H1 (cell line): ENCODE data around the gene GPR143. TPM values are rescaled to one million over a fixed set of nuclear protein-coding genes. Genes with fewer than 3 reads are reported as not detected.

Experiments used
- CTCF ChIA-PET: fragments of 300-600 bp; sonication (Branson Sonifier 250); formaldehyde crosslinking; loops from one replicate; lab custom pipeline; 2021; ENCODE audit not compliant: partially characterized antibody; lab: Charles Lee
- POLR2A ChIA-PET: fragments of 300-600 bp; sonication (Branson Sonifier 250); formaldehyde crosslinking; loops from one replicate; lab custom pipeline; 2021; ENCODE audit warnings: inconsistent platforms; ENCODE audit not compliant: partially characterized antibody; lab: Charles Lee
- DNase-seq, 2 experiments: peaks; one replicate each; pipeline versions ENCODE4 v3.0.0 to v3.0.0-alpha.2; 2010 to 2022; ENCODE audit warnings: low spot score in 2 of 2, low read depth in 1 of 2, mixed read lengths in 1 of 2
- FAIRE-seq: peaks from 2 replicates; lab custom pipeline; 2011; peaks lifted over from hg19 to GRCh38; lab: Jason Lieb, UNC
- H2AFZ ChIP-seq: 2 replicates; pipeline ENCODE4 v1.8.1; 2012; ENCODE audit warnings: low read length, inconsistent platforms
- H2AK5ac ChIP-seq: 2 replicates; pipeline ENCODE4 v1.6.1; 2013; ENCODE audit warnings: low read depth, low read length
- H2BK120ac ChIP-seq: replicated peaks from 2 replicates; pipeline ENCODE3; 2013; ENCODE audit warnings: low read depth, low read length, inconsistent platforms
- H2BK12ac ChIP-seq: 2 replicates; pipeline ENCODE4 v1.6.1; 2013; ENCODE audit warnings: low read depth, low read length
- H2BK15ac ChIP-seq: 2 replicates; pipeline ENCODE4 v1.6.1; 2013; ENCODE audit warnings: low read length
- H2BK20ac ChIP-seq: 2 replicates; pipeline ENCODE4 v1.6.1; 2013; ENCODE audit warnings: low read length
- H2BK5ac ChIP-seq: 2 replicates; pipeline ENCODE4 v1.6.1; 2013; ENCODE audit warnings: low read depth, low read length
- H3K14ac ChIP-seq: 2 replicates; pipeline ENCODE4 v1.6.1; 2013; ENCODE audit warnings: inconsistent platforms; ENCODE audit not compliant: insufficient read length
- H3K18ac ChIP-seq: 2 replicates; pipeline ENCODE4 v1.6.1; 2013; ENCODE audit warnings: low read length; ENCODE audit errors: extremely low read depth
- H3K23ac ChIP-seq: 2 replicates; pipeline ENCODE4 v1.6.1; 2013; ENCODE audit warnings: inconsistent platforms; ENCODE audit not compliant: insufficient read length
- H3K23me2 ChIP-seq: 2 replicates; pipeline ENCODE4 v1.6.1; 2013; ENCODE audit warnings: low read depth, low read length
- H3K27ac ChIP-seq: 2 replicates; pipeline ENCODE4 v1.6.1; 2011; ENCODE audit warnings: low read depth, low read length, inconsistent platforms
- H3K27me3 ChIP-seq, 4 experiments: replicated peaks in 1 of 4; 1 replicate in 1 of 4; 2 replicates in 3 of 4; pipeline versions ENCODE4 v1.6.1 to v1.8.1; 2011 to 2013; ENCODE audit warnings: low read length in 3 of 4, mild to moderate bottlenecking in 3 of 4, inconsistent platforms in 2 of 4, mixed read lengths in 2 of 4, moderate library complexity in 1 of 4; ENCODE audit not compliant: control insufficient read depth in 3 of 4, insufficient read depth in 3 of 4; ENCODE audit errors: extremely low read depth in 1 of 4
- H3K36me3 ChIP-seq, 4 experiments: 2 replicates each; pipeline versions ENCODE4 v1.6.1 to v1.8.1; 2011 to 2013; ENCODE audit warnings: mild to moderate bottlenecking in 4 of 4, low read length in 3 of 4, moderate library complexity in 2 of 4, control low read depth in 1 of 4, inconsistent platforms in 1 of 4; ENCODE audit not compliant: insufficient read depth in 4 of 4, control insufficient read depth in 2 of 4
- H3K4ac ChIP-seq: replicated peaks from 2 replicates; pipeline ENCODE3; 2013; ENCODE audit warnings: low read length, low read depth, mixed read lengths, inconsistent platforms; ENCODE audit not compliant: insufficient read length
- H3K4me1 ChIP-seq, 4 experiments: replicated peaks in 1 of 4; 1 replicate in 1 of 4; 2 replicates in 3 of 4; pipeline versions ENCODE4 v1.6.1 to v1.8.1; 2011 to 2013; ENCODE audit warnings: low read length in 3 of 4, inconsistent platforms in 2 of 4, mixed read lengths in 1 of 4; ENCODE audit not compliant: insufficient read depth in 4 of 4, control insufficient read depth in 3 of 4
- H3K4me2 ChIP-seq, 2 experiments: 2 replicates each; pipeline versions ENCODE4 v1.6.1 to v1.8.1; 2011 to 2013; ENCODE audit warnings: low read depth in 2 of 2, low read length in 2 of 2, control low read depth in 1 of 2, inconsistent platforms in 1 of 2, mild to moderate bottlenecking in 1 of 2; ENCODE audit not compliant: insufficient read depth in 1 of 2
- H3K4me3 ChIP-seq, 4 experiments: fragments of 200-600, 300-600 bp in 1 of 4; sonication (generic), shearing (Covaris generic), sonication (Bioruptor Twin) in 1 of 4; 2 replicates each; pipeline versions ENCODE4 v1.5.1 to v1.8.1; 2011 to 2016; ENCODE audit warnings: low read length in 4 of 4, low read depth in 3 of 4, control low read depth in 2 of 4, inconsistent platforms in 2 of 4, mild to moderate bottlenecking in 2 of 4, mixed read lengths in 1 of 4, moderate library complexity in 1 of 4; ENCODE audit not compliant: insufficient read depth in 2 of 4; ENCODE audit errors: extremely low read depth in 1 of 4
- H3K56ac ChIP-seq: replicated peaks from 2 replicates; pipeline ENCODE3; 2013; ENCODE audit warnings: low read depth, mild to moderate bottlenecking, mixed read lengths, low read length, inconsistent platforms; ENCODE audit not compliant: insufficient read length
- H3K79me1 ChIP-seq: 2 replicates; pipeline ENCODE4 v1.6.1; 2013; ENCODE audit warnings: low read depth, low read length, control low read depth
- H3K79me2 ChIP-seq, 2 experiments: 2 replicates each; pipeline versions ENCODE4 v1.6.1 to v1.8.1; 2012 to 2013; ENCODE audit warnings: low read length in 2 of 2, mild to moderate bottlenecking in 2 of 2, inconsistent platforms in 1 of 2; ENCODE audit not compliant: insufficient read depth in 2 of 2, control insufficient read depth in 1 of 2
- H3K9ac ChIP-seq, 4 experiments: replicated peaks in 1 of 4; 1 replicate in 1 of 4; 2 replicates in 3 of 4; pipeline versions ENCODE4 v1.6.1 to v1.8.1; 2011 to 2013; ENCODE audit warnings: low read depth in 3 of 4, low read length in 3 of 4, control low read depth in 2 of 4, mild to moderate bottlenecking in 2 of 4, moderate library complexity in 2 of 4, inconsistent platforms in 1 of 4; ENCODE audit errors: extremely low read depth in 1 of 4
- H3K9me3 ChIP-seq, 2 experiments: 2 replicates each; pipeline versions ENCODE4 v1.6.1 to v1.8.1; 2012 to 2013; ENCODE audit warnings: mild to moderate bottlenecking in 2 of 2, moderate library complexity in 2 of 2, control low read depth in 1 of 2, inconsistent platforms in 1 of 2, low read depth in 1 of 2, low read length in 1 of 2, mixed read lengths in 1 of 2; ENCODE audit not compliant: insufficient read depth in 2 of 2
- H4K20me1 ChIP-seq, 2 experiments: replicated peaks in 1 of 2; 2 replicates each; pipeline versions ENCODE3 to v1.8.1; 2011 to 2013; ENCODE audit warnings: inconsistent platforms in 2 of 2, low read length in 2 of 2, mild to moderate bottlenecking in 1 of 2; ENCODE audit not compliant: insufficient read depth in 2 of 2, control insufficient read depth in 1 of 2
- H4K5ac ChIP-seq: 2 replicates; pipeline ENCODE4 v1.6.1; 2013; ENCODE audit warnings: low read length, low read depth, mixed read lengths, inconsistent platforms; ENCODE audit not compliant: insufficient read length
- H4K8ac ChIP-seq: 2 replicates; pipeline ENCODE4 v1.8.0; 2013; ENCODE audit warnings: mild to moderate bottlenecking, moderate library complexity, low read length, inconsistent platforms; ENCODE audit not compliant: insufficient read depth; ENCODE audit errors: extremely low read depth
- H4K91ac ChIP-seq: replicated peaks from 2 replicates; pipeline ENCODE3; 2013; ENCODE audit warnings: low read length, mixed read lengths, inconsistent platforms; ENCODE audit not compliant: insufficient read length
- MAX ChIP-seq: IDR thresholded peaks from 2 replicates; pipeline ENCODE4 v1.6.1; 2012; ENCODE audit warnings: inconsistent platforms
- PHF8 ChIP-seq: fragments of 200-600 bp; sonication (generic); conservative IDR thresholded peaks from 2 replicates; pipeline ENCODE4 v1.7.1; 2012; ENCODE audit warnings: low read depth, mild to moderate bottlenecking, inconsistent platforms, low read length, moderate library complexity
- RAD21 ChIP-seq, 2 experiments: IDR thresholded peaks in 1 of 2; conservative IDR thresholded peaks in 1 of 2; 2 replicates each; pipeline ENCODE4 v1.6.1; 2011; ENCODE audit warnings: low read depth in 2 of 2, low read length in 2 of 2, improper control_type of control experiment in 1 of 2, inconsistent platforms in 1 of 2, mild to moderate bottlenecking in 1 of 2, moderate library complexity in 1 of 2
- TAF1 ChIP-seq: IDR thresholded peaks from 2 replicates; pipeline ENCODE4 v1.6.1; 2011; ENCODE audit warnings: mild to moderate bottlenecking, low read depth, low read length
- YY1 ChIP-seq: IDR thresholded peaks from 2 replicates; pipeline ENCODE4 v1.6.1; 2011; ENCODE audit warnings: low read depth, mild to moderate bottlenecking, low read length
- WGBS, 2 experiments: shearing (Covaris generic) in 1 of 2; methylation state at CpG; one replicate each; pipeline versions ENCODE4 v1.1.6 to v1.1.7; 2013 to 2015; ENCODE audit warnings: low lambda C conversion rate in 2 of 2, mixed read lengths in 2 of 2, inconsistent platforms in 1 of 2, low coverage in 1 of 2, missing lambda C conversion rate in 1 of 2; ENCODE audit not compliant: insufficient replicate concordance in 2 of 2, insufficient coverage in 1 of 2, insufficient read length in 1 of 2; ENCODE audit errors: extremely low coverage in 1 of 2, missing lambda C conversion rate in 1 of 2; 5-methylcytosine and 5-hydroxymethylcytosine counted together
- polyA plus RNA-seq, 7 experiments: library from polyadenylated mRNA; depleted of rRNA in 3 of 7; stranded (reverse) in 5 of 7; unstranded in 2 of 7; fragments of >200 nt in 5 of 7; fragments of 200-250 nt in 2 of 7; gene quantifications; 1 replicate in 5 of 7; 2 replicates in 1 of 7; 4 replicates in 1 of 7; pipeline versions ENCODE4 v1.2.1 to v1.2.3, GENCODE V29; 2011 to 2013; ENCODE audit warnings: missing spikeins in 2 of 7, mixed read lengths in 2 of 7
- total RNA-seq: library from RNA; stranded (reverse); fragmentation: NEBNext Ultra II Directional; extraction: Animal tissue kit (Norgen Biotek cat#: 25700); gene quantifications from 2 replicates; pipeline ENCODE4 v1.2.1, GENCODE V29; 2021
- TF ChIP-seq, protein P1 (sequence below): IDR thresholded peaks from 2 replicates; pipeline ENCODE4 v1.6.1; 2012; ENCODE audit warnings: inconsistent platforms
- TF ChIP-seq, protein P2 (sequence below), 3 experiments: IDR thresholded peaks; 1 replicate in 2 of 3; 2 replicates in 1 of 3; pipeline versions ENCODE4 v1.5.1 to v1.6.1; 2011; ENCODE audit warnings: low read length in 3 of 3, mild to moderate bottlenecking in 3 of 3, inconsistent platforms in 2 of 3, low read depth in 1 of 3, moderate library complexity in 1 of 3; ENCODE audit not compliant: insufficient read depth in 1 of 3; ENCODE audit errors: control extremely low read depth in 1 of 3

Gene GPR143
- total and polyA plus RNA-seq, 2 of the 8 experiments (the other 6 are each of a cell fraction or from before 2014, with no cell fraction given) = 18.5 to 30.7 TPM

DNA sequence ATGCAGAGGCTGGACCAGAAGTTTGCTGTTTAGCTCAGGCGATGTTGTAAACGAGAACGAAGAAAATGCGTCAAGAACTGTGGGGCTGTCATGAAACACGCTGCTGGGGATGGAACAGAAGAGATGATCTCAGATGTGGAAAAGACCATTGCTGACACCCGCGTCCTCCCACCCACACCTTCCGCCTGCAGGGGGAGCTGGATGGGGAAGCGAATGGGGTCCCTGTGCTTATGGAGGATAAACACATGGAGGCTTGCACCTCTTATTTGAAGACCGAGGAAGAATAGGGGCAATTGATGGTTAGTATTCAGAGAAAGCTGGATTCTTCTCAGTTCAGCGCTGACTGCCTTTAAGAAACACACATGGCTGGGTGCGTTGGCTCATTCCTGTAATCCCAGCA, 63.9 kb downstream of the GPR143 start:
- Histone ChIP-seq H3K79me2 (no peaks in the 10 kb centered on the region), H3K27me3 (no peaks in the 10 kb centered on the region), H2AK5ac (no peak overlapping the region), H3K79me1 (no peaks in the 10 kb centered on the region), H2BK15ac (no peak overlapping the region), H3K23me2 (no peaks in the 10 kb centered on the region), H3K14ac (no peak overlapping the region), H2BK12ac (no peak overlapping the region), H4K91ac (no peak overlapping the region), H2BK5ac (no peak overlapping the region), H3K56ac (no peak overlapping the region), H3K36me3 (no peaks in the 10 kb centered on the region; a peak in 3 of 8 replicates), H2BK120ac (no peak overlapping the region), H3K4ac (no peak overlapping the region), H3K4me3 (no peak overlapping the region), H4K20me1 (no peaks in the 10 kb centered on the region), H3K18ac (no peak overlapping the region), H3K23ac (no peak overlapping the region), H3K27ac (no peak overlapping the region), H2AFZ (no peak overlapping the region), H3K4me2 (no peak overlapping the region), H3K9ac (no peak overlapping the region), H3K4me1 (no peaks in the 10 kb centered on the region), H2BK20ac (no peak overlapping the region), H3K9me3 (no peaks in the 10 kb centered on the region), H4K8ac (no peak overlapping the region), H4K5ac (no peak overlapping the region)
- DNase-seq (peak in 1 of 2 experiments; percentile 45), FAIRE-seq (no peak)
- TF ChIP-seq YY1 (no peak), MAX (peak; percentile 72), RAD21 (IDR thresholded peaks at IDR 0.05 in 1 of 2, conservative IDR thresholded peaks at IDR 0.05 in 1 of 2; ENCODE audit: low read depth in 2 of 2, low read length in 2 of 2) (0 out of 4 replicates have a peak, but pooled peaks of 1 of the 2 experiments have one; percentile 2), PHF8 (no peak), TAF1 (no peak)
- TF ChIP-seq, protein P1, sequence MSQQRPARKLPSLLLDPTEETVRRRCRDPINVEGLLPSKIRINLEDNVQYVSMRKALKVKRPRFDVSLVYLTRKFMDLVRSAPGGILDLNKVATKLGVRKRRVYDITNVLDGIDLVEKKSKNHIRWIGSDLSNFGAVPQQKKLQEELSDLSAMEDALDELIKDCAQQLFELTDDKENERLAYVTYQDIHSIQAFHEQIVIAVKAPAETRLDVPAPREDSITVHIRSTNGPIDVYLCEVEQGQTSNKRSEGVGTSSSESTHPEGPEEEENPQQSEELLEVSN = peak; percentile 53; the same call in 1 of the 2 replicates
- TF ChIP-seq, protein P2, sequence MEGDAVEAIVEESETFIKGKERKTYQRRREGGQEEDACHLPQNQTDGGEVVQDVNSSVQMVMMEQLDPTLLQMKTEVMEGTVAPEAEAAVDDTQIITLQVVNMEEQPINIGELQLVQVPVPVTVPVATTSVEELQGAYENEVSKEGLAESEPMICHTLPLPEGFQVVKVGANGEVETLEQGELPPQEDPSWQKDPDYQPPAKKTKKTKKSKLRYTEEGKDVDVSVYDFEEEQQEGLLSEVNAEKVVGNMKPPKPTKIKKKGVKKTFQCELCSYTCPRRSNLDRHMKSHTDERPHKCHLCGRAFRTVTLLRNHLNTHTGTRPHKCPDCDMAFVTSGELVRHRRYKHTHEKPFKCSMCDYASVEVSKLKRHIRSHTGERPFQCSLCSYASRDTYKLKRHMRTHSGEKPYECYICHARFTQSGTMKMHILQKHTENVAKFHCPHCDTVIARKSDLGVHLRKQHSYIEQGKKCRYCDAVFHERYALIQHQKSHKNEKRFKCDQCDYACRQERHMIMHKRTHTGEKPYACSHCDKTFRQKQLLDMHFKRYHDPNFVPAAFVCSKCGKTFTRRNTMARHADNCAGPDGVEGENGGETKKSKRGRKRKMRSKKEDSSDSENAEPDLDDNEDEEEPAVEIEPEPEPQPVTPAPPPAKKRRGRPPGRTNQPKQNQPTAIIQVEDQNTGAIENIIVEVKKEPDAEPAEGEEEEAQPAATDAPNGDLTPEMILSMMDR (IDR thresholded peaks at IDR 0.05; ENCODE audit: control extremely low read depth in 1 of 3, insufficient read depth in 1 of 3, low read depth in 1 of 3, low read length in 3 of 3) = peak in 1 of 3 experiments; percentile 40; a peak in 1 of 4 replicates
- ChIA-PET CTCF (interaction anchor here (0.7 to 2.4 kb wide), 11 partner anchors 8 to 332 kb away, joined by 3 to 17 read pairs (median 3); no protein-coding TSS in a partner anchor), POLR2A (no interaction called here)
- WGBS, 2 experiments = 100% methylated on average over 7 of the region's 12 CpGs; no CpG with 5 or more reads in 1 of the 2 experiments
